GM21447 (cell line): ENCODE measurements around the gene ROR2.

Experiments
- ATAC-seq: cut with Tn5 transposase; IDR thresholded peaks from one replicate; pipeline ENCODE4 v1.9.1; 2021; ENCODE audit not compliant: unreplicated experiment

ROR2 gene

DNA sequence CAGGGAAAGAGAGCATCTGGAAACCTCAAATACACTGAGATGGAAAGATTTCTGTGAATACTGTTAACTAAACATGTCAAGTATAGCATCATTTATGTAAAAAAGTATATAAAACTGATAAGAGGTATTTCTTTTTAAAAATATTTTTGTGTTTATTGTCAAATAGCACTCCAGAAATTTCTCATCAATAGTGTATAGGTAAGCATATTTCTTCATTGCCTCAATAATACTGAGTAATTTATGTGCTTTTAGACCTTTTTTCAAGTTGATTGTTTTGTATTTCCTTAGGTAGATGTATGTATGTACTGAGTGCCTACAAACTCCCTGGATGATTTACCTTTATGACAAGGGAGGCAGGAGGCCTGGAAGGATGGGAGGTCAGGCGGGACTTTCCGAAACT is 196.3 kb downstream of the ROR2 start:
- no peak for ATAC-seq

DNA sequence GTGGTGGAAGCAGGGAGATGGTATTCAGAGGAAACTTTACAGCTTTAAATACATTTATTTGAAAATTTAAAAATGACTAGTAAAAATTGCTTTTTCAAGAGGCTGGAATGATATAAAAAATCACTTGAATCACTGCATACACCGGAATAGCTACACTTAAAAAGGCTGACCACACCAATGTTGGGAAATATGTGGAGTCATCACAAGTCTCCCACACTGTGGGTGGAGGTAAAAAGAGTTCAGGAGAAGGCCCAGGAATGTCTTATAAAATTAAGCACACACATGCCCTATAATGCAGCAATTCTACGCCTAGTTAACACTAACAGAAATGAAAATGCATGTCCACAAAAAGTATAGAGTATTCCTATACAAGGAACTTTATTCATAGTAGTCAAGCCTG is 198.1 kb downstream of the ROR2 start:
- no peak for ATAC-seq

DNA sequence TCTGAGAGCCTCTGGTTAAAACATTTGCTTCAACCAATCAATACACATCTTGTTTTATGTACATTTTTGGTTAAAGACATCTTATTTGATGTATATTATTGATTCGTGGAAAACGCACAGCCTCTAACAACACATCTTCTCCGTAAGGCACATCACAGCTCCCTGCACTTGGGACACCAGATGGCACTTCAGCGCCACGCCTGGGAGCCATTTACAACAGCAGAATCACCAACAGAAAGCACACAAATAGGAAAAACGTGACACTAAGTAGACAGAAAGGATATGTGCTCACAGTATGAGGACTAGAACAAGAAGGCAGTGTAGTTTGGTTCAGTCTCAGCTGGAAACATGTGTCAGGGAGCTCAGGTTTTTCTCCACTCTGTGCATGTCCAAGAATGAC is 199.7 kb downstream of the ROR2 start:
- no peak for ATAC-seq

DNA sequence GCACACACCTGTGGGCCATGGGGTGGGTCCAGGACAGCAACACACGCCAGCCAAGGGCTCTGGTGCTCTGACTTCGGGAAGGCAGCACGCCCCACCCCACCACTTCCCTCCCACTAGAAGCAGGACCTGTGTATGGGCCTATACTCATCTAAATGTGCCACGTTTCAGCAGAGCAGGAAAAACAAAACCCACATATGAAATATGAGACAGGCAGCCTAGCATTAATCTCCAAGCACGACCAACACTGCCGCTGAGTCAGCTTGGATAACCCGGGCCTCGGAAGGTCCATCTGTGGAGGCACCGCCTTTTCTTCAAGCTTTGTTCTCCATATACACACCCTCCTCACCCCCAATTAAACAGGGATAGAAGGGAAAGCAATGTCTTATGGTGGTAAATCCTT is 203.1 kb downstream of the ROR2 start:
- no peak for ATAC-seq

DNA sequence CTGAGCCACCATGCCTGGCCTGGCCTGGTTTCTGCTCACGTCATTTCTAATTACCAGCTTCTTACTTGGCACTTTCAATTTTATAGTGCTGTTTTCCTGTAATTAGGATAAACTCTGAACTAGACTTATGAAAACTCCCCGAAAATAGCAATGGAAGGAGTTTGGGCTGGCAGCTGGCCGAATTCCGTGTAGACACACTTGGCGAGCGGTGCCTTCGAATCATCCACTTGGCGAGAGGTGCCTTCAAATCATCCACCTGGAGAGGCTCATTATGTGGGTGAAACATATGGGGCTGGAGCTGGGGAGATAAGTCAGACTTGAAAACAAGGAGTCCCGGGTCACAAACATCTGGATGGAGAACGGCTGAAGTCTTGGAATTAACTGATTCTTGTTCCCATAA is 203.7 kb downstream of the ROR2 start:
- ATAC-seq = no peak

DNA sequence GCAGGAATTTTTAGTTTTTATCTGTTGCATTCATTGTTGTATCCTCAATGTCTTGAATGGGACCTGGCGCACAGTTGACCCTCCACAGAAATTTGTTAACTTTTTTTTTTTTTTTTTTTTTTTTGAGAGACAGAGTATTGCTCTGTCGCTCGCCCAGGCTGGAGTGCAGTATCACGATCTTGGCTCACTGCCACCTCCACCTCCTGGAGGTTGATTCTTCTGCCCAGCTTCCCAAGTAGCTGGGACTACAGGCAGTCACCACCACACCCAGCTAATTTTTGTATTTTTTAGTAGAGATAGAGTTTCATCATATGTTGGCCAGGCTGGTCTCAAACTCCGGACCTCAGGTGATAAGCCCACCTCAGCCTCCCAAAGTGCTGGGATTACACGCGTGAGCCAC is 205.9 kb downstream of the ROR2 start:
- ATAC-seq = no peak

DNA sequence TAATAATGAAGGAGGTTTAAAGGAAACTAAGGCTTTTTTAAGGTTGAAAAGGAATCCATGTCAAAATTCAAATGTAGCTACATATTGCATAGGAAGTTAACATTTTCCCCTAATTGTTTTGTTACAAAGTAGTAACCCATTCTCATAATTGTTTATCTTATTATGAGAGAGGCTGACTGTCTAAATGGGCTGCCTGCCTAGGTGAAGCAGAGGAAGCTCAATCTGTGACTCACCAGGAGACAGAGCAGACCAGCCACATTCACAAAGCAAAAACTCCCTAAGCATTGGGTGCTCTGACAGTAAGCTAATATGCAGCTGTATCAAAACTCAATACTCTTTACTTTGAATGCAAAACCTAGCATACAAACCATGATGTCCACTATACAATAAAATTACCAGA is 208.5 kb downstream of the ROR2 start:
- no peak for ATAC-seq

DNA sequence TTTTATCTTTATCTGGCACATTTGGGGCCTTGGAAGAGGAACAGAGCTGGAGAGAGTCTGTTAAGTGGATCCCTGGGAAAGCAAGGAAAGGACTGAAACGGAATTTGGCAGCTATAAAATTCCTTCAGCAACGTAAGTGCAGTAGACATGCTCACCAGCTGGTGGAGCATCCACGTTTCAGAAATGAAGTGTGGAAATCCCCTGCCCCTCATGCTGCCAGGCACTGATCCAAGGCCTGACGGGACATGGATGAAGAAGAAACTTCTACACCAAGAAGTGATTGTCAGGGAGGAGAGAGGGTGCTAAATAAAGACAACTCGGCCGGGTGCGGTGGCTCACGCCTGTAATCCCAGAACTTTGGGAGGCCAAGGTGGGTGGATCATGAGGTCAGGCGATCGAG is 209.3 kb downstream of the ROR2 start:
- no peak for ATAC-seq

DNA sequence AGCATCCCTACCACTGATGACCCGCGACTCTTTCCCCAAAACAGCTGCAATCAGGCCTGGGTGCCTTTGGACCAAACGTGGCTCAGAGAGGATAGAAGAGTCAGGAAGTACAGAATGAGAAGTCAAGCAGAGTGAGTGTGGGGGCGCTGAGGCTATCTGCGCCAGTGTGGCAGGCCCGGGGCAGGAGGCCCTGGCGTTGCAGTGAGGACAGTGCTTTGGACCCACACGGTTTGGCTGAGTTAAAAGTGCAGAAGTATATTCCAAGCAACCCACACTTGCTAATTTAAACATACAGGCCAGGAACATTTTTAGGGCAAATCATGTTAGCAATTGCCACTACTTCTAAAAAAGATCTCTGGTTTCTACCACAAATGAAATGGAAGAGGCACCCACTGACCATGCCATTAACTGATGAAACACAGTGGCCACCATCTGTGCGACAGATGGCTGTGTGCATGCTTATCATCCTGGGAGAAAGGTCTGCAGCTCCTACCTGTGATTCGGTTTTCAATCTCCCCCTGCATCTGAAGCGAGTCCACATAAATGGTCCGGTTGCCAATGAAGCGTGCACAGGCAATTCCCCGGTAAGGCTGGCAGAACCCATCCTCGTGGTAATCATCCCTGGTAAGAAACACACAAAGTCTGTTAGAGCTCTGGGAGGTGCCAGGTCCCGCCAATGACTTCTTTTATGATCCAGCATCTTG is 213.0 kb downstream of the ROR2 start:
- no peak for ATAC-seq

DNA sequence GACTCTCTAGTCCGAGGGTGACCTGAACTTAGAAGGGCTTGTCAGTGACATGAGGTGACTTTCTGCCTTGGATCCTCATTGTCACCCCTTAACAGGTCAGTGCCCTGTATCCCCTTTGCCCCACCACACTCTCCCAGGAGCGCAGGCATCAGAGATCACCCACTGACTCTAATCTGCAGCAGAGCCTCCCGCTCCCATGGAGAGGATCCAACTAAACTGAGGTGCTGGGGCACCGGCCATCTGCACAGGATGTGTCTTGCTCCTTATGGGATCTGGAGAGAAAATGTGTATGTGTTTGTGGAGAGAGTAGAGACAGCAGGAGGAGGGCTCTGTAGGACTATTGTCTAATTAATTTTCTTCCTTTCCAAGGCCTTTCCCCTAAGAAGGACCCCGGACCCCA is 213.7 kb downstream of the ROR2 start:
- ATAC-seq = no peak

DNA sequence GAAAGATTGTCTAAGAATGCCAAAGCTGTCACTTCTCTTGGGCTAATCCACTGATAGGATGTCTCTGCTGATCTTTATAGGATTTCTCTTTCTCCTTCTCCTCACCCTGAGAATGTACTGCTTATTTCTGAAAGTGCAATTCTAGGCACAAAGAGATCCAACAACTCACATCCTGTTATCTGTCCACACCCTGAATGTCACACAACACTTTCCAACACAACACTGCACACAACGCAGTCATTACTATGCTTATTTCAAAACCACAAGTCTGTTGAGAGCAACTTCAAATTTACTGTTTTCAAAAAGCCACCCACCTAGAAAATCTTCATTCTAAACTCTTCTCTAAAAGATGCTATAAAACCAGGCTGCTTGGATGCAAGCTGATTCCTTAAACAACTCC is 215.0 kb downstream of the ROR2 start:
- no peak for ATAC-seq

DNA sequence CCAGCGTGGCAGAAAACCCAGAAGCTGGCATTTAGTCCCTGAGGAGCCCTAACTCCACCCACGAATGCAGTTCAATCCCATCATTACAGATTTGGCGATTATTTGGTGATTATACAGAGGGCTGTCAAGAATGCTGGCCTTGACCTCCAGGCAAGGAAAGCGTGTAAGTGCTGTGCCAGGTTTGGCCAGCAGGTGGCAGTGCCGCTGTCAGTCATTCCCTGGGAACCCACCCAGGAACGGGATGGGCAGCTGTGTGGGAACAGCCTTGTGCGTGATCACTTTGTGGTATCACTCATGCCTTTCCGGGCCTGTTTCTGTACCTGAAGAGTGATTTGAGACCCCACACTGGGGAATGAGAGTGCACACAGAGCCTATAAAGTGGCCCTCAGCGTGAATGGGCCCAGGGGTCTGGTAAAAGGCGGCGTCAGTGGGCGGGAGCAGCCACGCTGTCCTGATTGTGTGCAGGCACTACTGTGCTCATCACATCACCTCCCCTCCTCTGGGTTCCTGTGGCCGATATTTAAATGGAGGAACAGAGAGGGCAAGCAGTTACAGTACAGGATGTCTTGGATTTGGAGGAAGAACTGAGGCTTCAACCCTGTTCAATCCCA is 215.6 kb downstream of the ROR2 start:
- no peak for ATAC-seq

DNA sequence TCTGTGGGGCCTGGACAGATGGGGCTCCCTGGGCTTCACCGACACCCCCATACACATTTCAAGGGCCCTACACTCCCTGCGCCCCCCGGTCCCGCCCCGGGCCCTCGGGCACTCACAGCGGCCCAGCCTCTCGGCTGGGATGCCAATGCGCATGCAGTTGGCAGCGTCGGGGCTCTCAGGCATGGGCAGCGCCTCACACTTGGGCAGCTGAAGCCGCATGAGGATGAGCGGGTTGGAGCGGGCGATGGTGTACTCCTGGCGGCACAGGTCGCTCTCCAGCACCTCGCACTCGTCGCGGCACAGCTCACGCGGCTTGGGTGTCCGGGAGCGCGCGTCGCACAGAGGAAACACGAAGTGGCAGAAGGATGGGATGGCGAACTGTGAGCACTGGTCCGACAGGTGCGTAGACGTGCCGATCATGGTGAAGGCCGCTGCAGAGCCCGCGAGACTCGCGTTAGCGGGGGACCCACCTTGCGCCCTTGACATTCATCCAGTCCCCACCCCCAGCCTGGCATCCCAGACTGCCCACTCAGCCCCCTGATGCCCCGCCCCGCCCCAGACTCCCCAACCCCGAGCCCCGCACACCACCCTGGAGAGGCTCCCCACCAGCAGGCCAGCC is 216.9 kb downstream of the ROR2 start:
- ATAC-seq = no peak

DNA sequence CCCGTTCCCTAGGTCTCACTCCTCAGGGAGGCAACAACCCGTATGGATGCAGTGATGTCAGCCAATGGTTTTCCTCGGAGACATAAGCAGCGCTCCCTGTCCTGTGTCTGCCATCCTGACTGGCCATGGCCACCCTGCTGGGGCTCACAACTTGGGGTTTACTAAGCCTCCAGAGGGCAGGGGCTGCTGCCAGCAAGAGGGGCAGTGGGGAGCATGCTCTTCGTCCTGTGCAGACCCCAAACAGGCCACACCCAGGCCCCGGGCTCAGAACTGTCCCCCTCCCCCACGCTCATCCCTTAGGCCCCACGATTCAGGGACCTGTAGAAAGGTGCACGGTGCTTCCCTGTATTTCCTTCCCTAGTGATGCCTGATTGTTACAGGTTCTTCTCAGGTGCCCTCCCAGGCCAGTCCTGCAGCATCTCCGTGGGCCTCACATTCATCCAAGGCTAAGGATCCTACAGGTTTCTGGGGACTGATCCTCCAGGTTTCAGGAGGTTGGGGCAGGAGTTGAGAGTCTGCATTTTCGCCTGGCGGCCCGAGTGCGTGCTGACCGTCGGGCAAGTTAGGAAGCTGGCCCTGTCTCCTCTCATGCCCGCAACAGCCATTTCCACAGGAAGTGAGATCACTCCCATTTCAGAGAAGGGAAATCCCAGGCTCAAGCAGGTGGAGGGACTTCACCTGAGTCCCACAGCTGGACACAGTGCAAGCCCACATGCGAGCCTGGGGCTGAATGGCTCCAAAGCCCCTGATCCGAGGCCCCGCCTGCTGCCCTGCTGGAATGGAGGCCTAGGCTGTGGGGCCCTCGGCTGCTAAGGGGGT is 217.6 kb downstream of the ROR2 start:
- ATAC-seq = no peak

DNA sequence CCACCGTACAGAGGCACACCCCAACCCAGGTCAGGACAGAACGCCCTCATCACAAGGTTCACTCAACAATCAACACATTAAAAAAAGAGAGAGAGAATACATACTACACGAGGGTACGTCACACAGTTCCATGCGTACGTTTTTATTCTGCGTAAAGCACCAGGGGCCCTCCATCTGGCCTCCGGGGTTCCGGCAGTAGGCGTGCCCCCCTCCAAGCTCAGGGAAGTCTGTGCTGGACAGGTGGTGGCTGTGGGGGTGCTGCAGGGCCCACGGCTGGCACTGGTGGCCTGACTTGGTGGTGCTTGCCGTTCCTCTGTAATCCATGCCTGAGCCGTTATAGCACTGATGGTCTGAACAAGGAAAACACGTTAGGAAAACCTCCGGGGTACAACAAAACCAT is 219.2 kb downstream of the ROR2 start:
- ATAC-seq = no peak

DNA sequence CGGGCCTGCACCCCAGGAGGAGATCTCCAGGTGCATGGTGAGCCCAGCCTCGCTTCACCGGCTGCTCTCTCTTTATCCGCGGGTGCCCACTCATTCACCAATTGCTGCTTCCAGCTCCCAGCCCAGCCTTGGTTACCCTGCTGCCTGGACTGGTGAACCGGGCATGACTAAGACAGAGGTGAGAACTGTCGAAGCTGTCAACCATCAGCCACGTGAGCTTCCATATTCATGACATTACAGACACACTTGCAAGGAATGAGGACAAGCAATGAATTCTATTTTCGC is 220.5 kb downstream of the ROR2 start:
- no peak for ATAC-seq

DNA sequence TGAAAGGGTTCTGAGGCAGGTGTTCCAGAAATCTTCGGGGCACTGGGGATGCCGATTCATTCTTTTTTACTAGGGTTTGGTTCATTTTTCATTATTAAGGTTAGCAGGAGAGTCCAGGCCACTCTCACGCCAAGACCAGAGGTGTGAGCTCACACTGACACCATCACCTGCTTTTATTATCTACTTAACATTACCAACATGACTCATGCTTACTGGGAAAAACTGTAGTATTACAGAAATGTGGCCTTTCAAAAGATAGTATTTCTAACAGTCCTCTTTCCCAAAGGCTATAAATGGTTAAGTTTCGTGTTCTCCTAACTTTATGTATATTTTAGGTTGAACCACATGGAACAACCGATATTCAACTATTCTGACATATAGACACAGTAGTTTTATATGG is 222.1 kb downstream of the ROR2 start:
- ATAC-seq = no peak

DNA sequence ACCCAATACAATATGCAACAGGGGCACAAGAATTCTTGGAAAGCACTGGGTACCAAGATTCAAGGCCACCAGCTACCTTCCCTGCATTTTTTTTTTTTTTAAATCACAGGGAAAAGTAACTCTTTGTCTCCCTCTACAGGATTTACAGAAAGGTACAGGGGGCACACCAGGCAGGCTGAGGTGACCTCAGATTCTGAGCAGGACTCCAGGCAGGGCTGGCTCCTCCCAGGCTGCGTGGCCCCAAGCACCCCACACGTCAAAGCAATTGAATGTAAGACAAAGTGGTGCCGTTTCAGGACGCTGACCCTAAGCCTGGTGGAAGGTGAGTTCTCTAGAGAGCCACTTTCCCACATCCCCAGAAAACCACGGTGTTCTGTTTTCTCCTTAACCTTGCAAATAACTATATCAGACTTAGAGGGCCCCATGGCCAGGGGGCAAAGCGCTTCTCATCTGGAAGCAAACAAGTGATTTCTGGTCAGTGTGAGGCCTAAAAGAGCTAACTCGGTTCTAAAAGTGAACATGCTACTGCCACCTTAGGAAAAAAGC is 222.6 kb downstream of the ROR2 start:
- no peak for ATAC-seq

DNA sequence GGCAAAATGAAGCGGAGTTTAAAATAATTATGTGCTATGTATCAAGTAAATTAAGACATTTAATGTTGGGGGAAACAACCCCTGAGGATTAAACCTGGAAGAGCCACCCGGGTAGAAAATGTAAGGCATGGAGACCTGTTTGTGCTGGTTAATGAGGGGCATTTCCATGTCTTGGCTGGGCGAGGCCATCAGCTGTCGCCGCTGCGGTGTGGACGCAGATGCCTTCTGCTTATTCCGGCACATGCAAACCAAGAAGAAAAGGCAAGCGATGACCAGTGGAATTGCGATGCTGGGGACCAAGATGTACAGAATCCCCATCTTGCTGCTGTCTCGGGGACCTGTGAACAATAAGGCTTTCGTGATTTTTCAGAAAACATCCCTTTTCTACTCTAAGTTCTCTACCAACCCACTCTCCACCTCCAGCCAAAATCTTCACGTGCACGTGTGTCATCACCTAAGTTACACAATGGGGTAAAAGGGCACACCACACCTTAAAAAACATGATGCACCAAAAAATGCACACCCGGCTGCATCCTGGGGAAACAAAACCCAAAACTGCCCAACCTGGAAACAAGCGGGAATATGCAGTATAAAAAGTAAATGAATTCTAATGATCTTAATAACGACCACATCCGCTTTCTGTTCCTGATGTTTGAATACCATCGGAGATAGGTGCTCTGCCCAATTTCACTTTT is 223.5 kb downstream of the ROR2 start:
- ATAC-seq = no peak

DNA sequence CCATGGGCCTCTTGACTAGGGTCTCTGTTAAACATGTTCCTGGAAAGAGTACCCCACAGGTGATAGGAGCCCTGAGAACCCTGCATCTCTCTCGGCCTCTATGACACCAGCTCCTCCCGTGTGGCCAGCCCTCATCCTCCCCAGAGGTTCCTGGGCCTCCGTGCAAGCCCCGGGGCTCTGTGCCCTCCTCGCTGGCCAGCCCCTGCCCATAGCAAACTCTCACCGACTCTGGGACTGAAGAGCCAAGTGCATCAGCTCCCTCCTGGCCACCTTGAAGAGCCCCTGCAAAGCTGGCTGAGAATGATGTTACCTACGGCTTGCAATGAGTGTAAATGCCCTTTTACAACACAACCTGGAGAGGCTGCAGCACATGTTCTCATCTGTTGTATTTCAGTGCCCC is 224.4 kb downstream of the ROR2 start:
- no peak for ATAC-seq
